Measurements from ENCODE around the gene ISCA1.

- TF ChIP-seq CTCF (optimal IDR thresholded peaks at IDR 0.05 in 1 of 3, IDR thresholded peaks at IDR 0.05 in 1 of 3, conservative IDR thresholded peaks at IDR 0.05 in 1 of 3; ENCODE audit: extremely low read depth in 1 of 3, insufficient read depth in 2 of 3, low read length in 3 of 3) (no peak), EZH2 (IDR thresholded peaks at IDR 0.05; ENCODE audit: low read length) (no peak)
Measured at GRCh38 chr9:86250123-86250522, 32.2 kb downstream of the ISCA1 start.
